DOHH2 (cell line): Measurements from ENCODE around the gene WASF2.

Source experiments
- H3F3A ChIP-seq: fragments of 200-600 bp; sonication (generic), shearing (Covaris generic); 2 replicates; pipeline ENCODE4 v1.6.0; 2016; ENCODE audit warnings: antibody characterized with exemption, mild to moderate bottlenecking; ENCODE audit not compliant: control insufficient read depth, insufficient read depth
- H3K27ac ChIP-seq: fragments of 200-600 bp; sonication (generic); 2 replicates; pipeline ENCODE4 v1.5.1; 2014; ENCODE audit warnings: low read depth, mild to moderate bottlenecking, low read length, moderate library complexity
- H3K27me3 ChIP-seq: fragments of 200-600 bp; sonication (generic); 2 replicates; pipeline ENCODE4 v1.6.1; 2014; ENCODE audit warnings: mild to moderate bottlenecking, low read length, mixed read lengths; ENCODE audit not compliant: control insufficient read depth
- H3K36me3 ChIP-seq: fragments of 200-600 bp; sonication (generic); 2 replicates; pipeline ENCODE4 v1.6.1; 2014; ENCODE audit warnings: mild to moderate bottlenecking, low read length, moderate library complexity, mixed read lengths; ENCODE audit not compliant: control insufficient read depth
- H3K4me1 ChIP-seq: fragments of 200-600 bp; sonication (generic); 2 replicates; pipeline ENCODE4 v1.6.1; 2014; ENCODE audit warnings: mild to moderate bottlenecking, low read length, mixed read lengths; ENCODE audit not compliant: control insufficient read depth
- H3K4me2 ChIP-seq: fragments of 200-600 bp; sonication (generic); 2 replicates; pipeline ENCODE4 v1.6.0; 2014; ENCODE audit warnings: mild to moderate bottlenecking, low read length, moderate library complexity
- H3K4me3 ChIP-seq: fragments of 200-600 bp; sonication (generic); 2 replicates; pipeline ENCODE4 v1.5.1; 2014; ENCODE audit warnings: mild to moderate bottlenecking, low read length, mixed read lengths
- H3K79me2 ChIP-seq: fragments of 200-600 bp; sonication (generic); 2 replicates; pipeline ENCODE4 v1.6.1; 2014; ENCODE audit warnings: mild to moderate bottlenecking, low read length, mixed read lengths; ENCODE audit not compliant: control insufficient read depth
- H3K9me2 ChIP-seq: fragments of 200-600 bp; sonication (generic); replicated peaks from 2 replicates; pipeline ENCODE4 v1.6.1; 2014; ENCODE audit warnings: mild to moderate bottlenecking, low read length, mixed read lengths; ENCODE audit not compliant: control insufficient read depth
- H3K9me3 ChIP-seq: fragments of 200-600 bp; sonication (generic); 2 replicates; pipeline ENCODE4 v1.6.1; 2014; ENCODE audit warnings: antibody characterized with exemption, low read length, mixed read lengths; ENCODE audit not compliant: control insufficient read depth, insufficient read depth
- H4K20me1 ChIP-seq: fragments of 200-600 bp; sonication (generic); 2 replicates; pipeline ENCODE4 v1.6.0; 2014; ENCODE audit warnings: low read depth, mild to moderate bottlenecking, antibody characterized with exemption, low read length, moderate library complexity; ENCODE audit not compliant: control insufficient read depth, insufficient read depth
- CTCF ChIP-seq: fragments of 200-600 bp; sonication (generic); IDR thresholded peaks from one replicate; pipeline ENCODE4 v1.5.1; 2014; ENCODE audit warnings: antibody characterized with exemption, mild to moderate bottlenecking, low read depth, low read length; ENCODE audit not compliant: poor library complexity, severe bottlenecking
- EZH2phosphoT487 ChIP-seq: fragments of 200-600 bp; sonication (generic); IDR thresholded peaks from 2 replicates; pipeline ENCODE4 v1.6.1; 2017; ENCODE audit warnings: borderline replicate concordance, mild to moderate bottlenecking, antibody characterized with exemption, low read length, moderate library complexity, mixed read lengths

WASF2 gene

GRCh38 chr1:27439150-27439549, 50.8 kb downstream of the WASF2 start:
- peaks cover 70% of the 10 kb centered on the region for H3K79me2 ChIP-seq
- H4K20me1 ChIP-seq = peaks cover 12% of the 10 kb centered on the region; the same call in 1 of the 2 replicates
- no peaks in the 10 kb centered on the region for H3K9me2 ChIP-seq
- H3K4me1 ChIP-seq = peaks cover 70% of the 10 kb centered on the region
- H3K27ac ChIP-seq = peak overlapping the region; percentile 89
- peak overlapping the region; percentile 60 for H3K4me3 ChIP-seq
- H3K9me3 ChIP-seq = no peaks in the 10 kb centered on the region
- H3K4me2 ChIP-seq = peak overlapping the region; percentile 80
- no peaks in the 10 kb centered on the region for H3K27me3 ChIP-seq
- H3F3A ChIP-seq = peaks cover 28% of the 10 kb centered on the region
- no peak for TF ChIP-seq CTCF
- TF ChIP-seq EZH2phosphoT487 = no peak
- H3K36me3 ChIP-seq = peaks cover 6% of the 10 kb centered on the region

- H3K4me1 ChIP-seq = peaks cover 75% of the 10 kb centered on the region
These were observed 51.3 kb downstream of the WASF2 start for GRCh38 chr1:27438621-27439061.

GRCh38 chr1:27436204-27437159, 53.5 kb downstream of the WASF2 start:
- peaks cover 7% of the 10 kb centered on the region; the same call in 1 of the 2 replicates for H3K36me3 ChIP-seq
- TF ChIP-seq EZH2phosphoT487 = no peak
- TF ChIP-seq CTCF = no peak
- peak overlapping the region; percentile 80 for H3K4me2 ChIP-seq
- no peaks in the 10 kb centered on the region for H3K27me3 ChIP-seq
- peaks cover 84% of the 10 kb centered on the region for H3K79me2 ChIP-seq
- H3K9me3 ChIP-seq = no peaks in the 10 kb centered on the region
- H4K20me1 ChIP-seq = peaks cover 12% of the 10 kb centered on the region; the same call in 1 of the 2 replicates
- peak overlapping the region; percentile 60 for H3K4me3 ChIP-seq
- H3F3A ChIP-seq = peaks cover 32% of the 10 kb centered on the region
- H3K9me2 ChIP-seq = no peaks in the 10 kb centered on the region
- H3K4me1 ChIP-seq = peaks cover 84% of the 10 kb centered on the region
- H3K27ac ChIP-seq = peak overlapping the region; percentile 89

More at GRCh38 chr1:27438621-27439061, 51.3 kb downstream of the WASF2 start:
- H3K9me2 ChIP-seq = no peaks in the 10 kb centered on the region
- H3K4me3 ChIP-seq = peak overlapping the region; percentile 60
- no peaks in the 10 kb centered on the region for H3K9me3 ChIP-seq
- peaks cover 71% of the 10 kb centered on the region for H3K79me2 ChIP-seq
- H3K27me3 ChIP-seq = no peaks in the 10 kb centered on the region
- H3K36me3 ChIP-seq = peaks cover 4% of the 10 kb centered on the region; the same call in 1 of the 2 replicates
- peaks cover 12% of the 10 kb centered on the region; the same call in 1 of the 2 replicates for H4K20me1 ChIP-seq
- peak overlapping the region; percentile 89 for H3K27ac ChIP-seq
- peaks cover 28% of the 10 kb centered on the region for H3F3A ChIP-seq
- no peak for TF ChIP-seq CTCF
- peak overlapping the region; percentile 80 for H3K4me2 ChIP-seq
